HG03196 (cell line): ENCODE data around the gene GOLGA8J.
"Not testable (repeated sequence)": the region's sequence is repeated elsewhere in the genome, so short reads cannot be mapped to it uniquely, and the experiment has no call there.

Experiments used
- ATAC-seq: cut with Tn5 transposase; IDR thresholded peaks from one replicate; pipeline ENCODE4 v1.9.1; 2021; ENCODE audit not compliant: unreplicated experiment

Gene GOLGA8J, protein sequence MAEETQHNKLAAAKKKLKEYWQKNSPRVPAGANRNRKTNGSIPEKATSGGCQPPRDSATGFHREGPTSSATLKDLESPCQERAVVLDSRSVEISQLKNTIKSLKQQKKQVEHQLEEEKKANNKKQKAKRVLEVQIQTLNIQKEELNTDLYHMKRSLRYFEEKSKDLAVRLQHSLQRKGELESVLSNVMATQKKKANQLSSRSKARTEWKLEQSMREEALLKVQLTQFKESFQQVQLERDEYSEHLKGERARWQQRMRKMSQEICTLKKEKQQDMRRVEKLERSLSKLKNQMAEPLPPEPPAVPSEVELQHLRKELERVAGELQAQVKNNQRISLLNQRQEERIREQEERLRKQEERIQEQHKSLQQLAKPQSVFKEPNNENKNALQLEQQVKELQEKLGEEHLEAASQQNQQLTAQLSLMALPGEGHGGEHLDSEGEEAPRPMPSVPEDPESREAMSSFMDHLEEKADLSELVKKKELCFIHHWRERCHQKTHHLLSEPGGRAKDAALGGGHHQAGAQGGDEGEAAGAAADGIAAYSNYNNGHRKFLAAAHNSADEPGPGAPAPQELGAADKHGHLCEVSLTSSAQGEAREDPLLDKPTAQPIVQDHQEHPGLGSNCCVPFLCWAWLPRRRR

DNA sequence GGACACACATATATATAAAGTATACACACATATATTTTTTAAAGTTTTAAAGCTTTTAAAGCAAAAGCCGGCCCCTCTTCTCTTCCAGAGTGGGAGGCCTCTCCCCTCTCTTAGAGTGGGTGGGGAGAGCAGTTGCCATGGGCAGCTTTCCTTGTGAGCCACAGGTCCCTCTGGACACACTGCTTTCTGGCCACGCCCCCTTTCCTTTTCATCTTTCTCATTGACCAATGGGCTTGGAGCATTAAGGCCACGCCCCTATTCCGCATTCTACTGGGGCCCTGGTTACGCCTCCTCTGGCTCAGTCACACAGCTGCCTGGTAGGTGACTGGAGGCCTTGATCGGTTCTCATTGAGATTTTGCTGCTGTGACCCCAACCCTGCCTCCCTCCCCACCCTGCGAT is at the start of gene GOLGA8J:
Gene GOLGA8J, plus strand, starts transcription at position 301 of the 400 bp plus-strand sequence. Its CDS starts 98 bp downstream, at position 399.
- ATAC-seq, result not testable (repeated sequence)

DNA sequence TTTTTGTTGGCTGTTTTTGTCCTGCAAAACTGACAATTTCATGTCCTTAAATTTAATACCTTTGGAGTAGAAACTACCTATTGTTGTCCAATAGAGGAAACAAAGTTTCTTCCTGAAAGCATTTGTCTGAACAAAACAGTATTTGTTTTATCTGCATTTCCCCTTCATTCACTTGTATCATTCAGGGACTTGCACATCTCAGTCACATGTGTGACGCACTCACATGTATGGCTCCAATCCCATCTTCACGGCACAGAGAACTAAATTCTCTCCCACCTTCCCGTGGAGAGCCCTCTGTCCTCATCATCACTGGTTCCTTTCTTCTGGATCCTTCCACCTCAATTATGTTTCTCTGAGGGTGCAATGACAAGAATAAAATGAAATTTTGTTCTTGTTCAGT is 49.5 kb upstream of the GOLGA8J start:
- no peak for ATAC-seq

DNA sequence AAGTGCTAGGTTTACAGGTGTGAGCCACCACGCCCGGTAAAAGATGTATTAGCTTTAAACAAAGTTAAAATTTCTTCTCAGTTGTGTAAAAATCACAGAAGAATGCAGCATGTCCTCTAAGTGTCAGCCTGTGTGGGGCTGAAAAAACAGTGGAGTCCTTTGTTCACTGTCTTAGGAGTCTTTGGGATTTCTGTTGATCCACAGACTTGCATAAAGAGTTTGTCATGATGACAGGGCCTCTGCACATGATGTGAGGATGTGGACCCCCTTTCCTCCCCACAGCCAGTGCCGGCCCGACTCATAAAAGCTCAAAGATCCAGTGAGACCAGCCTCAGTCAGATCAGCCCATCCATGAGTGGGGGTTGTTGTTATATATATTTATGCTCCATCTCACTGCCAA is 49.0 kb upstream of the GOLGA8J start:
- ATAC-seq, result no peak

DNA sequence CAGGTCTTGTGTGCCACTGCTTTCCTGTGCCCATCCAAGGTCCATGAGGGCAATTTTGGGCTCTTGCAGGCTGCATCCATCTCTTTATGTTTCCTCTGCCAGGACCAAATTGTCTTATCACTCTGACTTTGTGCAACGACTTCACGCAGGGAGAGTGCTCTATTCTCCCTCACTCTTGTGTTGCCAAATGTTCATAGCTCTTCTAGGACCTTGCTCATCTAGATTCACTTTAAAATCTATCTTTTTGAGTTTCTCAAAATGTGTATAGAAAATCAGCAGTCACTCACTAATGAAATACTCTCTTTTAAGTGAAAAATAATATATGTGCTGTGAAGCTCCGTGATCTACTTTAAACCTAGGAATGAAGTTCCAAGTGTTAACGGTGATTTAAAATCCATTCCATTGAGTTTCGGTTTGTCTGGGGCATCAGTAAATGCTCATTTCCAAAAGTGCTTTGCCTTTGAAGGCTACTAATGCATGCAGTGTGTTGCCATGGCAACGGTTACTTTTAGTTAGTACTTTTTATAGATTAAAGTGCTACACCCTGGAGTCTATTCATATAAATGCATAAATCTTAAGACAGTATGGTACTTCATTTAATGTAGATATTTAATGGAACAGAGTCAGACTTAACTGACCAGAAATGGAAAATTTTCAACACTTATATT is 46.6 kb upstream of the GOLGA8J start:
- no peak for ATAC-seq

DNA sequence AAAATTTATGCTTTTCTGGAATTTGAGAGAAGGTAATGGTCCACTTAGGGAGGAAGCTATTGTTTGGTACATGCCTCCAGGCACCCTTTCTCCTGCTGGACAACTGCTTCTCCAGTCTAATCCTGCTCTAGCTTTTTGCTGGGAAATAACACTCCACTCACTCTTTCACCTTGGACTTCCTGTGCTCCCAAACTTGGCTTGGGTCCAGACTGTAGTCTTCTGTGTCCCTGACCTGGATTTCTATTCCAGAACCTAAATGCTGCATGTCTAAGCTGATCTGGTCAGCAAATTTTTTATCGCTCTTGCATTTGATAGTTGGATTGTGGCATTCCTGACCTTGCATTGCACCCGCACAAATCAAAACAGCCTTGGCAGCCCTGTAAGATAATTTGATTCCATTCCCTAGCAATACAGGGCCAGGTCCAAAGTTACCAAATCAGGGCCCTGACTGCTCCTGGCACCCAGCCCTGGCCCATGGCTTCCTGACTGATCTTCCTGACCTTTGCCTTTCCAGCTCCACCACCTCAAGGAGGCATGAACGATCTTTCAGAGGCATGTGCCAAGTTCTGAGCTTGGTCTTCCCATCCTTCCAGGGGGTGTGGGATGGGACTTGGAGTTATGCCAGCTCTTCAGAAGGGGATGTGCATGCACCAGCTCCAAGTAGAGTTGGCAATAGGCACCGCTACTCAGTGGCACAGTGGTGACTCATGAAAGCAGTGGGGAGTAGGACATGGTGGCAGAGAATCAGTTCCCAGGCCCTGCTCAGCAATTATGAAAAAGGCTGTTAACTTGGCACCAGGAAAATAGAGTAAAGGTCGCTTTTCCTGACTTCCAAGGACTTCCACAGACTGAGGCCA is 43.9 kb upstream of the GOLGA8J start:
- ATAC-seq, result no peak

DNA sequence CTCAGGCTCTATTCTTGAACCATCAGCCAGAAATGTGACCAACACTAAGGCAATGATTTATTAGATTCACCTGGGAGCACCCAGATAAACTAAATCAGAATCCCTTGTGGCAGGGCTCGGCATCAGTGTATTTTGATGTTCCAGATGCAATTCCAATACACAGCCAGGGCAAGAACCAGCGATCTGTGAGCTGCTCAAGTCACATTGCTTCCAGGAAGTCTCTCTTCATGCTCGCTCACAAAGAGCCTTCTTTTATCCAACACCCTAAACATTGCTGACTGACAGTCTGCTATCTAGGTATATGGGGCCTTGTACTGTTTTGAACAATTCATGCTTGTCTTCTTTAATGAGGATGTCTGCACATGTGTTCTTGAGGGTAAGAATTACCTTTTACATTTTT is 40.9 kb upstream of the GOLGA8J start:
- no peak for ATAC-seq

DNA sequence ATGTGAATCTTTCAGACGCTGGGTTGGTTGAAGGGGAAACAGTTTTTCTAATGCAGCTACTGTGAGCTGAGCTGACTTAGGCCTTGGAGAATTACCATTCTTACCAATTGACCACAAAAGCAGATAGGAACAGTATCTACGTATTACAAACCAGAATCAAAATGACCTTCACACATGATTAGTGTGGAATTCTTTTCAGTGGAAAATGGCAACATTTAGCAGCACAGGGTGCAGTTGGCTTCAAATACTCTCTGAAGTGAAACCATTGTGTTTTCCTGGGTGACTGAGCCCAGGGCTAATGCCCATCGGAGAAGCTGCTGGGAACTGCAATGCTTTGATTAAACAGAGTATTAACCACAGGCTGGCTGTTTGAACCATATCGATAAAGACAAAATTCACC is 40.2 kb upstream of the GOLGA8J start:
- ATAC-seq, result no peak

DNA sequence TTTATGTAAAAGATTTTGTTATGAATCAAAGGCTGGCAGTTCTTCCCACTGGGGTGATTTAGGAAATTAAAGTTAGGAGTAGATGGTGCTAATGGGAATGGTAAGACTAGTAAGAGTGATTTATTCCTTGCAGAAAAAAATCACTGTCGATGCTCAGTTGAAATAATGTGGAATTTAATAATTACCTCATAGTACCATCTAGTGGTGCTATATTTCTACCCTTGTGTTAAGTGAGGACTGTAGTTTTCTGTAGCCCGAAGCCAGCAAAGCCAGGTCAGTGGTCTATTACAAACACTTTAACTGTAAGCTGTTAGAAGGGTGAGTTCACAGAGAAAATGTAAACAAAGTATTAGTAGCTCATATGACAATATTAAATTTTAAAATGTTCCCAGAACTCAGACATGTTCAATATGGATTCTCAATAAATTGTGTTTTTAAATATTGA is 39.5 kb upstream of the GOLGA8J start:
- no peak for ATAC-seq

DNA sequence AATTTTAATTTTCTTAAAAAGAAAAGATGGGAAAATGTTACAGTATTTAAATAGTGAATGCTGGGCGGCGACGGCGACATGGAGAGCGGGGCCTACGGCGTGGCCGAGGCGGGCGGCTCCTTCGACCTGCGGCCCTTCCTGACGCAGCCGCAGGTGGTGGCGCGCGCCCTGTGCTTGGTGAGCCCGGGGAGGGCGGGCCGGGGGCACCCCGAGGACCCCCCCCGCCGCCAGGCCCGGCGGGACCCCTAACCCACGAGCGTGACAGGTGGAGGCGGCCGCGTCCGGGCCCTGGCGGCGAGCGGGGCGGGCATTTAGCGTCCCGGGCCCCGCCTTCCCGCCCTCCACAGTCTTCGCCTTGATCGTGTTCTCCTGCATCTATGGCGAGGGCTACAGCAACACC is 38.4 kb upstream of the GOLGA8J start:
- ATAC-seq, result no peak

DNA sequence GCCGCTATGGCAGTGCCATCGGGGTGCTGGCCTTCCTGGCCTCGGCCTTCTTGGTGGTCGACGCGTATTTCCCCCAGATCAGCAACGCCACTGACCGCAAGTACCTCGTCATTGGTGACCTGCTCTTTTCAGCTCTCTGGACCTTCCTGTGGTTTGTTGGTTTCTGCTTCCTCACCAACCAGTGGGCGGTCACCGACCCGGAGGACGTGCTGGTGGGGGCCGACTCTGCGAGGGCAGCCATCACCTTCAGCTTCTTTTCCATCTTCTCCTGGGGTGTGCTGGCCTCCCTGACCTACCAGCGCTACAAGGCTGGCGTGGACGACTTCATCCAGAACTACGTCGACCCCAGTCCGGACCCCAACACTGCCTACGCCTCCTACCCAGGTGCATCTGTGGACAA is 37.9 kb upstream of the GOLGA8J start:
- not testable (repeated sequence) for ATAC-seq

DNA sequence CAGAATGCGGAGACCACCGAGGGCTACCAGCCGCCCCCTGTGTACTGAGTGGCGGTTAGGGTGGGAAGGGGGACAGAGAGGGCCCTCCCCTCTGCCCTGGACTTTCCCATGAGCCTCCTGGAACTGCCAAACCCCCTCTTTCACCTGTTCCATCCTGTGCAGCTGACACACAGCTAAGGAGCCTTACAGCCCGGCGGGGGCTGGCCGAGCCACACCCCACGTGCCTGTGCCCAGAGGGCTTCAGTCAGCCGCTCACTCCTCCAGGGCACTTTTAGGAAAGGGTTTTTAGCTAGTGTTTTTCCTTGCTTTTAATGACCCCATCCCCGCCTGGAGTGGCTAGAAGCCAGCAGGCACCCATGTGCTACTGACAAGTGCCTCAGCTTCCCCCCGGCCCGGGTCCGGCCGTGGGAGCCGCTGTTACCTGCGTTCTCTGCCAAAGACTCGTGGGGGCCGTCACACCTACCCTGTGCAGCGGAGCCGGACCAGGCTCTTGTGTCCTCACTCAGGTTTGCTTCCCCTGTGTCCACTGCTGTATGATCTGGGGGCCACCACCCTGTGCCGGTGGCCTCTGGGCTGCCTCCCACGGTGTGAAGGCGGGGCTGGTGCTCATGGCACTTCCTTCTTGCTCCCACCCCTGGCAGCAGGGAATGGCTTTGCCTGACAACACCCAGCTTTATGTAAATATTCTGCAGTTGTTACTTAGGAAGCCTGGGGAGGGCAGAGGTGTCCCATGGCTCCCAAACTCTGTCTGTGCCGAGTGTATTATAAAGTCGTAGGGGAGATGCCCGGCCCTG is 37.3 kb upstream of the GOLGA8J start:
- ATAC-seq, result not testable (repeated sequence)

DNA sequence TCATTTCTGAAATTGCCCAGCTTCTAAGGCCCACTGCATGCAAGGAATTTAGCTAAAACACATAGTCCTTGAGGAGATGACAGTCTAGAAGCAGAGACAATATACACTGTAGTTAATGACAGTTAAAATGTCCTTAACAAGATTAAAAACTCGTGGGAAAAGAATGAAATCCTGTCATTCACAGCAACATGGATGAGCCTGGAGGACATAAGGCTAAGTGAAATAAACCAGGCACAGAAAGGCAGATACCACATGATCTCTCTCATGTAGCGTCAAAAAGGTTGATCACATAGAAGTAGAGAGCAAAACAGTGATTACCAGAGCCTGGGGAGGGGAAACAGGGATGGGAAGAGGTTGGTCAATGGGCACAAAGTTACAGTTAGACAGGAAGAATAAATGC is 36.3 kb upstream of the GOLGA8J start:
- no peak for ATAC-seq

DNA sequence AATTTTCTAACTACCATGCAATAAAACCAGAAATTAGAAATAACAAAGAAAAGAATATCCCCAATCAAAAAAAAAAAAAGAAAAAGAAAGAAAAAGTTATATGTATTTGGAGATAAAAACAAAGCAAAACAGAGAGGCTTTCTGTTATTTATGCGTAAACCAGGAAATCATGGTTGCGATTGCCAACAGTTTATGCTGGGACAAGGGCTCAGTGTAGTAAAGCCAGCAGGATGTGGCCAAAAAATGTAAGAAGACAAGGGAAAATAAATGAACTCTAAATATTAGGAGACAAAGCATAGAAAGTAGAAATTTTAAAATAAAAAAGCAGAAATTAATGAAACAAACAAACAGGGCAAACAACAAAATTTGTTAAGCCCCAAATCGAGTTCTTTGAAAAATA is 27.2 kb upstream of the GOLGA8J start:
- ATAC-seq, result no peak

DNA sequence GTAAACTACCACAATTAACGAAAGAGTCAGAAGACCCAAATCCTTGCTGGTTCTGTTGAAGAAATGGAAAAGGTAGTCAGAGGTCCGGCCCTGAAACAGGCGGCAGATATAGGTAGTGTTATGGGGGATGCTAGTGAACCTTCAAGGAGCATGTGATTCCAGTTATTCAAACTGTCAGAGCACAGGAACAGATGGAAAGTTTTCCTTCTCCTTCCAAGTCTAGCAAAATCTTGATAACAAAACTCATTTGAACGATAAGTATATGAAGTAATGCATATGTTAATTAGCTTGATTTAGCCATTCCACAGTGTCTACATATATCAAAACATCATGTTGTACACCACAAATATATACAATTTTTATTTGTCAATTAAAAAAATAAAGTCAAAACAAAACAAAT is 26.6 kb upstream of the GOLGA8J start:
- ATAC-seq, result no peak

DNA sequence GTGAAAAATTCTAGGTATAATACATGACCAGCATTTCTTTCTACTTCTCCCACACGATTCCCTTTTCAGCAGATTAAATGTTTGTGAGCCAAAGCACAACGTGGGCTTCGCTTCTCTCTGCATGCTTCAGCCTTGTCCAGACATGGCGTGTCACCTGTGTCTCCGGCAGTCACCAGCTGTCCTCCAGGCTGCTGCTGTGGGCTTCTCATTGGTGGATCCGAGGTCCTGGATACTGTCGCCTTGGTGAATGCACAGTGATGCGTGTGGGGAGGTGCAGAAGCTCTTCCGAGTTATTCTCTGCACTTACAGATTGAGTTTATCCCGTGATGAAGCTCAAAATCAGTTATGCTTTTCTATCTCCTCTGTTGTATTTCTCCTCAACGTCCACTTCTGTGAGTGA is 23.0 kb upstream of the GOLGA8J start:
- no peak for ATAC-seq

DNA sequence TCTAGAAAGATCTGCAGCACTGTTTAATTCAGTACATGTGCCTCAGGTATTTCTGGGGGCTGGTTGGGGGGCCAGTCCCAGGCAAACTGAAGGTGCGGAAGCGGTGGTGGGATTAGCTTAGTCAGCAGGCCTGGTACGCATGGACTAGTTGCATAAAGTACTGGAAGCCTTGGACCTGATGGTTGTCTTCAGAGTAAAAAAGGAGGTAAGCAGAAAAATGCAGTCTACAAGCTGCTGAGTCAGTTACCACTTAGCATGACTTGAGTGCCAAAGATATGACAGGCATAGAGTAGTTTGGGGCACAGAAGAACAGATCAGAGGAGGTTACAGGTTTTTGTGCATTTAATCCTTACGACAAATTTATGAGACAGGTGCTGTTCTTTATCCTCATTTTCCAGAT is 19.9 kb upstream of the GOLGA8J start:
- no peak for ATAC-seq

DNA sequence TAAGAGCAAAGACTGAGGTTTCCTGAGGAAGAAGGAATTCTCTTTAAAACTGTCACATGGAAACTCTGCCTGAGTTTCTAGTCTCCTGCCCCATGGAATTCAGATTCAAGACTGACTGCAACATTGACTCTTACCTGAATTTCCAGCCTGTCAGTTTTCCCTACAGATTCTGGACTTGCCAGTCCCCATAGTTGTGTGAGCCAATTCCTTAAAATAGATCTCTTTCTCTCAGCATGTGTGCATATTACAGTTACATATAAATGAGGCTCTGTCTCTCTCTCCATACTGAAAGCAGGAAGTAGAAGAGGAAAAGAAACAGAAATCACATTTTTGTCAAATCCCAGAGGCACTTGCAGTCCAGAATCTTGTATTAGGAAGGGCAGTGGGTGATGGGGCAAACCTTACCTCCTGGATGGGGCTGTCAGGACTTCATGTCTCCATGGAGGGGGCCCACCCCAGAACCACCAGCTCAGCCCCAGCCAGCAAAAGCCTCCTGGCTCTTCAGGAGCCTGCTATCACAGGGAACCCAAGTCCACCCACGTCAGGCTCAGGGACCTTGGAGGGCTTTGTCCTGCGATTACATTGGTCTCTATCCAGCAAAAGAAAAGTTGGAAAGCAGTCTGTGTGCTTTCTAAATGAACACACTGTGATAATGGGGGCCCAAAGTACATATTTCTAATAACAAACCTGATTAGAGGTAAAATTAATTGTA is 18.8 kb upstream of the GOLGA8J start:
- ATAC-seq, result no peak

DNA sequence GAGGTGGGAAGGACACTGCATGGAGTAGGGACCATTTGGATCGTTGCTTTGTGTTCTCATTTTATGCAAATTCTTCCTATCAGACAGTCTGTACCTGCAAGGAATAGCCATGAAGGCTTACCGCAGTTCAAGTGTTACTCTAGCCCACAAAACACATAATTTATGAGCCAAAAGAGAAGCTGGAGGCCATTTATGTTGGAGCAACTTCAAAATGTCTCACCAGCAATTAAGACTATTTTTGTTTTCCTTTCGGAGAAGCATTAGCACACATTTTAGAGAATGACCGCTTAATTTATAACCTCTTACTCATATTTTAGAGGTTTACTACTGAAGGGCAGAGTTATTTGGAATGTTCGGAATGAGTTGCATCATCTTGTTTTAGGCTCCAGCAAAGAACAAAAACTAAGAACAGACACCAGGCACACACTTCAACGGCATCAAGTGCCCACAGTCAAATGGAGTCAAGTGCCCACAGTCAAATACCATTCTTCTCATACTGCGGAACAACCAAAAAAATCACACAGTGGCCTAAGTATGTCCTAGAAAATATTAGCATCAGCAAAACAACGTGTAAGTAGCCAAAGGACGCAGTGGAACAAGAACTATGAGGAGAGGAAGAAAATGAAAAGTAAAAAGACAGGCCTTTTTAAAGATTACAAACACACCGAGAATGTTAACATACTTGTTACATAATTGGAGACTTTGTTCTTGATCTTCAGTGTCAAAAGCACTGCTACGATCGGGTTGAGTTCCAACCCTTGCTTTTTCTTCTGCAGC is 17.5 kb upstream of the GOLGA8J start:
- no peak for ATAC-seq

DNA sequence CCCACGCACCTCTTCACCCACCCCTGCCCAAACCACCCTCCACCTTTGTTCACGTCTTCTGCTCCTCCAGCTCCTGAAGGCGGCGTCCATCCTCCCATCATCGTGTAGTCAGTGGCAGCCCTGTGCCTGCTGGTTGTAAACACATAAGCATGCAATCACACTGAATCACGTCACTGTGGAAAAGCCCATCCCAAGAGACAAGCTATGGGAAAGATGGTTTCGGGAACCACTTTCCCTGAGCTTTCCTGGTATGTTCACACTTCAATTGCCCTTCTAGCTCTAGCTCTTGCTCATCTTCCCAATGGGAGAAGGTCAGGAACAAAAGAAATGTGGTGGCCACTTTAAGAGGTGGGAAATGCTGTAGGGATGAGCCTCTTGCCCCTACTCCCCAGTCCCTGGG is 14.4 kb upstream of the GOLGA8J start:
- no peak for ATAC-seq
